Psoas muscle (tissue), 8 donors: ENCODE measurements around the gene ABCA13. TPM values are rescaled to one million over a fixed set of nuclear protein-coding genes. Genes with fewer than 3 reads are reported as not detected.

Experiments
- ATAC-seq, 4 donors: fragments of 200-7000 bp; cut with Tn5 transposase; one replicate each; pipeline ENCODE4 v1.9.1; 2020; ENCODE audit warnings: moderate library complexity in 3 of 4, mild to moderate bottlenecking in 2 of 4
- DNase-seq, 2 donors: peaks; one replicate each; pipeline ENCODE4 v3.0.0-alpha.2; 2020
- H3K27ac ChIP-seq: fragments of 200-600 bp; one replicate; pipeline ENCODE4 v1.8.0; 2022
- H3K27me3 ChIP-seq, 3 donors: fragments of 200-600 bp in 1 of 3; one replicate each; pipeline versions ENCODE4 v1.6.1 to v1.8.0; 2013 to 2022; ENCODE audit warnings: low read length in 2 of 3, mild to moderate bottlenecking in 2 of 3, moderate library complexity in 1 of 3; ENCODE audit not compliant: insufficient read depth in 3 of 3
- H3K36me3 ChIP-seq, 2 donors: fragments of 200-600 bp in 1 of 2; one replicate each; pipeline versions ENCODE4 v1.6.1 to v1.8.0; 2013 to 2022; ENCODE audit warnings: low read depth in 1 of 2, mild to moderate bottlenecking in 1 of 2, moderate library complexity in 1 of 2; ENCODE audit not compliant: insufficient read depth in 1 of 2
- H3K4me1 ChIP-seq: fragments of 200-600 bp; one replicate; pipeline ENCODE4 v1.8.0; 2022
- H3K4me3 ChIP-seq: fragments of 200-600 bp; one replicate; pipeline ENCODE4 v1.8.0; 2022; ENCODE audit warnings: mild to moderate bottlenecking
- H3K9me3 ChIP-seq: fragments of 200-600 bp; one replicate; pipeline ENCODE4 v1.8.0; 2022
- WGBS, 3 donors: extraction: QIAGEN DNeasy Blood & Tissue Kit; methylation state at CpG; one replicate each; pipeline versions ENCODE4 v1.1.6 to v1.1.7; 2013; 5-methylcytosine and 5-hydroxymethylcytosine counted together
- intact Hi-C, 2 donors: fragments of 100-400 bp; cut with DNase I; formaldehyde crosslinking; loops; one replicate each; pipeline versions ENCODE4 v1.11.0 to v1.14.2; 2022
- long read RNA-seq, 2 donors: library from polyadenylated mRNA; unstranded; transcript quantifications; one replicate each; pipeline ENCODE4 v2.0.0, GENCODE V29; 2021
- polyA plus RNA-seq, 3 donors: library from polyadenylated mRNA; stranded (reverse); fragments of 200-250 nt; gene quantifications; one replicate each; pipeline ENCODE4 v1.2.3, GENCODE V29; 2013
- total RNA-seq, 4 donors: library from RNA; stranded (reverse); fragmentation: NEBNext Ultra II Directional in 2 of 4; extraction: Animal tissue kit (Norgen Biotek cat#: 25700) in 2 of 4; gene quantifications; one replicate each; pipeline versions ENCODE4 v1.2.1 to v1.2.4, GENCODE V29; 2021 to 2023
- TF ChIP-seq, protein P1 (sequence below): fragments of 200-600 bp; IDR thresholded peaks from one replicate; pipeline ENCODE4 v1.8.0; 2022; ENCODE audit warnings: antibody characterized with exemption
- donor health status: healthy with polysubstance abuse.
- donor health status: DM: no; HTN: no; CAD: no; lungs with moderate emphysema.
- donor health status: Bipolar disorder and iron deficiency.
- donor health status: healthy.
- donor health status: DM: yes; HTN: yes; CAD: no.
- donor health status: DM: no; HTN: no; CAD: no.
- donor health status: DM: no; HTN: no; CAD: no.
- donor health status: DM: yes; HTN: yes; CAD: no.

ABCA13 gene, protein sequence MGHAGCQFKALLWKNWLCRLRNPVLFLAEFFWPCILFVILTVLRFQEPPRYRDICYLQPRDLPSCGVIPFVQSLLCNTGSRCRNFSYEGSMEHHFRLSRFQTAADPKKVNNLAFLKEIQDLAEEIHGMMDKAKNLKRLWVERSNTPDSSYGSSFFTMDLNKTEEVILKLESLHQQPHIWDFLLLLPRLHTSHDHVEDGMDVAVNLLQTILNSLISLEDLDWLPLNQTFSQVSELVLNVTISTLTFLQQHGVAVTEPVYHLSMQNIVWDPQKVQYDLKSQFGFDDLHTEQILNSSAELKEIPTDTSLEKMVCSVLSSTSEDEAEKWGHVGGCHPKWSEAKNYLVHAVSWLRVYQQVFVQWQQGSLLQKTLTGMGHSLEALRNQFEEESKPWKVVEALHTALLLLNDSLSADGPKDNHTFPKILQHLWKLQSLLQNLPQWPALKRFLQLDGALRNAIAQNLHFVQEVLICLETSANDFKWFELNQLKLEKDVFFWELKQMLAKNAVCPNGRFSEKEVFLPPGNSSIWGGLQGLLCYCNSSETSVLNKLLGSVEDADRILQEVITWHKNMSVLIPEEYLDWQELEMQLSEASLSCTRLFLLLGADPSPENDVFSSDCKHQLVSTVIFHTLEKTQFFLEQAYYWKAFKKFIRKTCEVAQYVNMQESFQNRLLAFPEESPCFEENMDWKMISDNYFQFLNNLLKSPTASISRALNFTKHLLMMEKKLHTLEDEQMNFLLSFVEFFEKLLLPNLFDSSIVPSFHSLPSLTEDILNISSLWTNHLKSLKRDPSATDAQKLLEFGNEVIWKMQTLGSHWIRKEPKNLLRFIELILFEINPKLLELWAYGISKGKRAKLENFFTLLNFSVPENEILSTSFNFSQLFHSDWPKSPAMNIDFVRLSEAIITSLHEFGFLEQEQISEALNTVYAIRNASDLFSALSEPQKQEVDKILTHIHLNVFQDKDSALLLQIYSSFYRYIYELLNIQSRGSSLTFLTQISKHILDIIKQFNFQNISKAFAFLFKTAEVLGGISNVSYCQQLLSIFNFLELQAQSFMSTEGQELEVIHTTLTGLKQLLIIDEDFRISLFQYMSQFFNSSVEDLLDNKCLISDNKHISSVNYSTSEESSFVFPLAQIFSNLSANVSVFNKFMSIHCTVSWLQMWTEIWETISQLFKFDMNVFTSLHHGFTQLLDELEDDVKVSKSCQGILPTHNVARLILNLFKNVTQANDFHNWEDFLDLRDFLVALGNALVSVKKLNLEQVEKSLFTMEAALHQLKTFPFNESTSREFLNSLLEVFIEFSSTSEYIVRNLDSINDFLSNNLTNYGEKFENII (N-terminal part only)
- total RNA-seq: under 1 TPM in 3 of 4 donors, not detected in 1; 0.06 to 0.12 (median 0.10) TPM
- polyA plus RNA-seq: not detected
- long read RNA-seq, donor 1: 0 reads
- long read RNA-seq, donor 2: 0 reads

DNA sequence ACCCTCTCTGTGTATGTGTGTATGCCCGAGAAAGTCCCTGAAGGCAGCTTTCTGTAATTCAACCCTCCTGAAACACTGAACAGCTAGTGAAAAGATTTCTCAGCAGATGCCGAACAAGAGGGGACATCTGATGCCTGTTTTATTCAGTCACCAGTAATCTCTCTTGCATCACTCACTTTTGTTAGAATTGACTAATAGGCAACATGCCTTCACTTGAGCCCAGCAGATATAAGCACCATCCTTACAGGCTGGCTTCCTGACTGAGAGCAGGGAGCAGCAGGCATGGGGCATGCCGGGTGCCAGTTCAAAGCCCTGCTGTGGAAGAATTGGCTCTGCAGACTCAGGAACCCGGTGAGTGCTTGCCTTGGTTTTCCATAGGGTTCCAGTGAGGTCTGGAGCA, at the start of gene ABCA13:
Gene ABCA13, plus strand, starts transcription at position 257 of the 400 bp plus-strand sequence. Its CDS starts 26 bp downstream, at position 283.
- Histone ChIP-seq H3K36me3 (no peaks in the 10 kb centered on the region), H3K9me3 (no peaks in the 10 kb centered on the region), H3K27me3 (peaks cover 0 to 4% (median 0%) of the 10 kb centered on the region in 3 donors), H3K4me3 (no peak within 1 kb of the TSS), H3K4me1 (no peaks in the 10 kb centered on the region), H3K27ac (no peak within 1 kb of the TSS)
- TF ChIP-seq, protein P1, sequence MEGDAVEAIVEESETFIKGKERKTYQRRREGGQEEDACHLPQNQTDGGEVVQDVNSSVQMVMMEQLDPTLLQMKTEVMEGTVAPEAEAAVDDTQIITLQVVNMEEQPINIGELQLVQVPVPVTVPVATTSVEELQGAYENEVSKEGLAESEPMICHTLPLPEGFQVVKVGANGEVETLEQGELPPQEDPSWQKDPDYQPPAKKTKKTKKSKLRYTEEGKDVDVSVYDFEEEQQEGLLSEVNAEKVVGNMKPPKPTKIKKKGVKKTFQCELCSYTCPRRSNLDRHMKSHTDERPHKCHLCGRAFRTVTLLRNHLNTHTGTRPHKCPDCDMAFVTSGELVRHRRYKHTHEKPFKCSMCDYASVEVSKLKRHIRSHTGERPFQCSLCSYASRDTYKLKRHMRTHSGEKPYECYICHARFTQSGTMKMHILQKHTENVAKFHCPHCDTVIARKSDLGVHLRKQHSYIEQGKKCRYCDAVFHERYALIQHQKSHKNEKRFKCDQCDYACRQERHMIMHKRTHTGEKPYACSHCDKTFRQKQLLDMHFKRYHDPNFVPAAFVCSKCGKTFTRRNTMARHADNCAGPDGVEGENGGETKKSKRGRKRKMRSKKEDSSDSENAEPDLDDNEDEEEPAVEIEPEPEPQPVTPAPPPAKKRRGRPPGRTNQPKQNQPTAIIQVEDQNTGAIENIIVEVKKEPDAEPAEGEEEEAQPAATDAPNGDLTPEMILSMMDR: no peak
- ATAC-seq (no peak), DNase-seq (no peak)
- 48 to 60% (median 51%) methylated on average over 4 of the region's 4 CpGs for WGBS, 3 donors
- intact Hi-C loops: no loop called here

DNA sequence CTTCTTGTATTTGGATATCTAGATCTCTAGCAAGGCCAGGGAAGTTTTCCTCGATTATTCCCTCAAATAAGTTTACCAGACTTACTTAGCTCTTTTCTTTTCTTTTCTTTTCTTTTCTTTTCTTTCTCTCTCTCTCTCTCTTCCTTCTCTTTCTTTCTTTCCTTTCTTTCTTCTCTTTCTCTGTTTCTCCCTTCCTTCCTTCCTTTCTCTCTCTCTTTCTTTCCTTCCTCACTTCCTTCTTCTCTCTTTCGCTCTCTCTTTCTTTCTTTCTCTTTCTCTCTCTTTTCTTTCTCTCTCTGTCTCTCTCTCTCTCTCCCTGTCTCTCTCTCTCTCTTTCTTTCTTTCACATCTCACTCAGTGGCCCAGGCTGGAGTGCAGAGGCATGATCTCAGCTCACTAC, 45.2 kb upstream of the ABCA13 start:
- Histone ChIP-seq H3K27ac (no peak overlapping the region), H3K36me3 (no peaks in the 10 kb centered on the region), H3K4me3 (no peak overlapping the region), H3K27me3 (peaks cover 0 to 4% (median 0%) of the 10 kb centered on the region in 3 donors), H3K9me3 (no peaks in the 10 kb centered on the region), H3K4me1 (no peaks in the 10 kb centered on the region)
- WGBS, 3 donors: 79 to 93% (median 83%) methylated on average over 2 of the region's 2 CpGs
- intact Hi-C loops: no loop called here
- ATAC-seq (no peak), DNase-seq (no peak)
- TF ChIP-seq, protein P1: no peak

DNA sequence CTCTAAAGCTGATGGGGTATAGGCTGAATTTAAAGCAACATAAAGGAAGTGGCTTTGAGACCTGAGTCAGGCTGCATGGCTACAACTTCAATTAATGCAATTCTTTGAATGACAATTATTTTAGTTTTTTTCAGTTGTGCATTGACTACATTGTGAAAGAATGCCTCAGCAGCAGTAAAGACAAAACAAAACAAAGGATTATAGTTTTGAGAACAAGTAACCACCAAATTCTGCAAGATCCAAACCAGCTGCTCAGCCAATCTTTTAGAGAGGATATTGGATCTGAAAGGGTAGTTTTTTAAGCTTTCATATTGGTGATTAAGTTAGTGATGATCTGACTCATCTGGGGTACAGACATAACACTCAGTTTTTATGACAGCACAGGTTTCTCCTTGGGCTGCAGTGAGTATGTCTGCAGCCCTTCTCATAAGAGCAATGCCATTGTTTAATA, 40.6 kb upstream of the ABCA13 start:
- Histone ChIP-seq H3K9me3 (no peaks in the 10 kb centered on the region), H3K4me3 (no peak overlapping the region), H3K4me1 (no peaks in the 10 kb centered on the region), H3K27me3 (peaks cover 0 to 4% (median 0%) of the 10 kb centered on the region in 3 donors), H3K27ac (no peak overlapping the region), H3K36me3 (no peaks in the 10 kb centered on the region)
- intact Hi-C loops: no loop called here
- TF ChIP-seq, protein P1: no peak
- DNase-seq (no peak), ATAC-seq (no peak)

DNA sequence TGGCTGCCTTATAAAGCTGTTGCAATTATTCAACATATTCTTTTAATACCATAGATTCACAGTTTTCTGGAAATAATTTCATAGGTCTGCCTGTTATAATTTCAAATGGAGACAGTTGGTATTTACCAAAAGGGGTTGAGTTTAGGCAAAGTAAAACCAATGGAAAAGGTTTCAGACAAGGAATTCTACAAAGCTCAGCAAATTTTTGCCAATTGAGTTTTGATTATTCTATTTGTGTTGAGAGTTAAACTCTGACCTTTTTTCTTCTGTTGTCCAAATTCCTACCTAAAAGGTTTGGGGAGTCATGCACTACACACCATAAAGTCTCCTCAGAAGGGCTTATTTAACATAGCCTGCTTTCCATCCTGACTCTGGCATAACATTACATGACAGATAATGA, 38.5 kb upstream of the ABCA13 start:
- H3K27me3 ChIP-seq: peaks cover 0 to 4% (median 0%) of the 10 kb centered on the region in 3 donors
- TF ChIP-seq, protein P1: no peak
- H3K36me3 ChIP-seq: no peaks in the 10 kb centered on the region
- ATAC-seq: no peak
- H3K9me3 ChIP-seq: no peaks in the 10 kb centered on the region
- no peak overlapping the region for H3K27ac ChIP-seq
- no peak for DNase-seq
- intact Hi-C loops: no loop called here
- H3K4me1 ChIP-seq: no peaks in the 10 kb centered on the region
- H3K4me3 ChIP-seq: no peak overlapping the region
